AG09319 (cell line): ENCODE results near the gene RET.

Experiments
- DNase-seq: peaks from one replicate; pipeline ENCODE4 v3.0.0-alpha.2; 2010; ENCODE audit warnings: low read depth; ENCODE audit errors: extremely low read depth
- CTCF ChIP-seq: IDR thresholded peaks from 2 replicates; pipeline ENCODE4 v1.5.1; 2011; ENCODE audit warnings: low read depth, mild to moderate bottlenecking, inconsistent platforms, low read length, moderate library complexity

RET gene

DNA sequence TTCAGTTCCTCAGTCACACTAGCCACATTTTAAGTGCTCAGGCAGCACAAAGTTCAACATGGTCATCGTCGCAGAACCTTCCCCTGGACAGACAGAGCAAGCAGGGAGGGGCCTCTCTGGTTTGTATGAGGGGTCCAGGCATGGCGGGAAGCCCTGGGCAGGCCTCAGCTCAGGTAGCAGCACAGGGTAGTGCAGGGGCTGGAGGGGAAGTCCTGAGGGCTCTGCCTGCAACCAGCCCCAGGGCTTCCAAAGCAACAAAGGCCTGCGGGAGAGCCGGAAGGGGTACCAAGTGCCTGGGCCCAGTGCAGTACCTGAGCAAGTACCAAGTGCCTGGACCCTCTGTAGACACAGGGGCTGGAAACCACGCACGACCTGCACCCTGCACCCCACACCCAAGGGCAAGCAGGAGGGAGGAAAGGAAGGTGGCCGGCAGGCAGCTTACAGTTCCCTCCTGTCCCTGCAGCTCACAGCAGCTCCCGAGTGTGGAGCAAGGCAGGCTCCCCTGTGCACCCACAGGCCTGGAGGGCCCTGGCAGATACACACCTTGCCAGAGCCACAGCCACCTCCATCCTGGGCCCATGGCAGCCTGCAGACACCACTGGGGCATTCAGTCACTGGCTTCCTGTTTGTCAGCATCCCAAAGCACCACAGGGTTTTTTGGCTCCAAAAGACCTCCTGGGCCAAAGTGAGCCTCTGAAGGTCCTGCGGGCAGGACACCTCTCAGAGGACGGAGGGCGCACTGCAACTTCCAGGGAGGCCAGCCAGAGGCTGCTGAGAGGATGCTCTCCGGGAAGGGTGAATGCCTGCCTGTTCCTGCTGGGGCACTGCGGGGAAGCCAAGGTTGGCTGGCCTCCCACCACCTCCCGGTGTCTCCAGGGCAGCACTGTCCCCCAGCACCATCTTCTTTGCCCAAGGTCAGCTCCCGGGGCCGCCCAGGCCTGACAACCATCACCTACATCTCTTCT lies 6.5 kb upstream of the RET start:
- TF ChIP-seq CTCF = no peak
- DNase-seq = no peak

DNA sequence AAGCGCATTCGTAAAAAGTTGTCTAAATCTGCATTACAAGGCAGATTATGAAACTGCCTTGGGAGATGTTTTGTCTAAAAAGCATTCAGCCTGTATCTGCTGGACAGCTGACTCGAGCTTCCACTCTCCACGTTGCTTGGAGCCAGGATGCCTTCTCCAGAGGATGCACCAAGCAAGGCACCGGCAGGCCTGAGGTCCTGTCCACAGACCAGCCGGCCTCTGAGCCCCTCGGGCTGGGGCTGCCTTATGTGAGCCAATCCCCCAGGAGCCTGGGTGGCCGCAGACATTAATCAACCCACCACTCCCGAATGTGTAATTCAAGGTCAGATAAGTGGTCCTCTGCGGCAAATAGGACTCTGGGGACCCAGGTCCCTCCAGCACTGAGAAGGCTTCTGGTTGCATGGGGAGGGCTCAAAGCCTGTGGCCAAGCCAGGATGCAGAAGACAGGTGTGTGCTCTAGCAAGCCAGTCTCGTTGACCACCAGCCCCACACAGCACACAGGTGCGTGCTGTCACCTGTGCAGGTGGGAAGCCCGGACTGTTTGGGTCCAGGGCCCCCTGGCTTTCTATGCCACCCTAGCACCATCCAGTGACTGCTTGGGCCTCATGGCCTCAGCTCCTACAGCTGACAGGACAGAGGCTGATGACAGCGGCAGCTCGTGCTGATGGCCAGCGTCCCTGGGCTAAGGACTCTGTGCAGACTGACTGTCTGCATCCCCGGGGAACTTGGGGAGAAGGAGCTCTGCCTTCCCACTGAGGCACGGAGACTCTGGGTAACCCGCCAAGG lies 4.8 kb upstream of the RET start:
- no peak for TF ChIP-seq CTCF

DNA sequence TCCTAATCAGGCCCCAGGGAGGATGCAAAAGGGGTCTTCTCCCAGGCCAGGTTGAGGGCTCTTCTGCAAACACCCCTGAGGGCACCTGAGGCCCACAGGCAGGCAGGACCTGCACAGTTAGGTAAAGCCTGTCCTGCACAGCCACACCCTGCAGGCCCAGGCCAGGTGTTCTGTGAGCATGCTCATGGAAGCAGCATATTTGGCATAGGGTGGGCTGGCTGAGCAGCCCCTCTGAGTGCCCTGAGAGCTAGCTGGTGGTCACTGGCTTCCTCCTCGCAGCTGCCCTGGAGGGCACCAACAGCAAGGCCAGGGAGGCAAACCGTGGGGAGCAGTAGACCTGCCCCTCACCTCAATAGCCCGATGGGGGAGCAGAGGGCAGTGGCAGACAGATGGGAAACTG lies 3.7 kb upstream of the RET start:
- DNase-seq = no peak
- no peak for TF ChIP-seq CTCF

More for the DNA sequence above, 4.8 kb upstream of the RET start:
- DNase-seq = no peak

DNA sequence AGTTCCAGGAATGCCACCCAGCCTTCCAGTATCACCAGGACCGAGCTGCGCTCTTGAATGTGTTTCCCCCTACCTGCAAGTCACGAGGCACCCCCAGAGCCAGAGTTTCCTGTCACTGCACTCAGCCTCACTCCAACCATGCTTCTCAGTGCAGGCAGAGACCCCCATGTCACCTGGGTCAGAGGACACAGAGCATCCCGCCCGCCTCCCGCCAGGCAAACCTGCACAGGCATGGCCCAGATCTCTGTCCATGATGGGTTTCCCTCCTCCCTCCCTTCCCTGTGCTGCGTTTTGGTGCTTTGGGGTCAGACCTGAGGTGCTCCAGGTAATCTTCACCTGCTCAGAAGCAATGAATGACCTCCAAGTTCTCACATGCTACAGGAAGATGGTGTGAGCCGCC lies 3.1 kb upstream of the RET start:
- TF ChIP-seq CTCF = no peak
- DNase-seq = no peak

- no peak for TF ChIP-seq CTCF
- DNase-seq = no peak
Measured at GRCh38 chr10:43074409-43074808, 2.5 kb upstream of the RET start.

GRCh38 chr10:43074827-43075611 lies 1.9 kb upstream of the RET start:
- DNase-seq = no peak
- no peak for TF ChIP-seq CTCF
